ENCODE measurements around the gene SEMA3F.

The SEMA3F gene

GRCh38 chr3:50124800-50125178, 30.3 kb upstream of the SEMA3F start:
- no peaks in the 10 kb centered on the region for H3K36me3 ChIP-seq (ENCODE audit: low read length)
- TF ChIP-seq, protein P1, sequence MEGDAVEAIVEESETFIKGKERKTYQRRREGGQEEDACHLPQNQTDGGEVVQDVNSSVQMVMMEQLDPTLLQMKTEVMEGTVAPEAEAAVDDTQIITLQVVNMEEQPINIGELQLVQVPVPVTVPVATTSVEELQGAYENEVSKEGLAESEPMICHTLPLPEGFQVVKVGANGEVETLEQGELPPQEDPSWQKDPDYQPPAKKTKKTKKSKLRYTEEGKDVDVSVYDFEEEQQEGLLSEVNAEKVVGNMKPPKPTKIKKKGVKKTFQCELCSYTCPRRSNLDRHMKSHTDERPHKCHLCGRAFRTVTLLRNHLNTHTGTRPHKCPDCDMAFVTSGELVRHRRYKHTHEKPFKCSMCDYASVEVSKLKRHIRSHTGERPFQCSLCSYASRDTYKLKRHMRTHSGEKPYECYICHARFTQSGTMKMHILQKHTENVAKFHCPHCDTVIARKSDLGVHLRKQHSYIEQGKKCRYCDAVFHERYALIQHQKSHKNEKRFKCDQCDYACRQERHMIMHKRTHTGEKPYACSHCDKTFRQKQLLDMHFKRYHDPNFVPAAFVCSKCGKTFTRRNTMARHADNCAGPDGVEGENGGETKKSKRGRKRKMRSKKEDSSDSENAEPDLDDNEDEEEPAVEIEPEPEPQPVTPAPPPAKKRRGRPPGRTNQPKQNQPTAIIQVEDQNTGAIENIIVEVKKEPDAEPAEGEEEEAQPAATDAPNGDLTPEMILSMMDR (IDR thresholded peaks at IDR 0.05; ENCODE audit: insufficient read depth, low read length, poor library complexity, severe bottlenecking) = no peak
- no peak for TF ChIP-seq EZH2phosphoT487 (conservative IDR thresholded peaks at IDR 0.05; ENCODE audit: low read length)
- no peak overlapping the region for H3K4me3 ChIP-seq (ENCODE audit: insufficient read depth, low read length, poor library complexity, severe bottlenecking)
- H3K4me2 ChIP-seq (ENCODE audit: low read depth, low read length, poor library complexity, severe bottlenecking) = no peak overlapping the region
- no peaks in the 10 kb centered on the region for H3K79me2 ChIP-seq (ENCODE audit: insufficient read depth, low read length)
- no peaks in the 10 kb centered on the region for H4K20me1 ChIP-seq (ENCODE audit: low read depth, low read length)
- H2AFZ ChIP-seq (ENCODE audit: low read depth, low read length, severe bottlenecking) = no peak overlapping the region
- no peaks in the 10 kb centered on the region for H3K9me3 ChIP-seq (ENCODE audit: insufficient read depth, low read length)
- no peak overlapping the region for H3K27ac ChIP-seq (ENCODE audit: low read depth, low read length)
- H3K9me2 ChIP-seq (replicated peaks; ENCODE audit: insufficient read depth, low read length) = no peaks in the 10 kb centered on the region
- no peak overlapping the region for H3K9ac ChIP-seq (ENCODE audit: low read length)
- no peaks in the 10 kb centered on the region for H3K27me3 ChIP-seq (ENCODE audit: low read length)
- no peaks in the 10 kb centered on the region; the same call in 1 of the 2 replicates for H3F3A ChIP-seq (ENCODE audit: insufficient read depth)

- Histone ChIP-seq H2AFZ (ENCODE audit: low read depth, low read length, severe bottlenecking) (no peak overlapping the region), H3K4me3 (ENCODE audit: insufficient read depth, low read length, poor library complexity, severe bottlenecking) (no peak overlapping the region), H3K9me3 (ENCODE audit: insufficient read depth, low read length) (no peaks in the 10 kb centered on the region), H3K9ac (ENCODE audit: low read length) (no peak overlapping the region), H3K79me2 (ENCODE audit: insufficient read depth, low read length) (no peaks in the 10 kb centered on the region), H3K36me3 (ENCODE audit: low read length) (no peaks in the 10 kb centered on the region), H3K27ac (ENCODE audit: low read depth, low read length) (no peak overlapping the region), H3F3A (ENCODE audit: insufficient read depth) (no peaks in the 10 kb centered on the region), H3K9me2 (replicated peaks; ENCODE audit: insufficient read depth, low read length) (no peaks in the 10 kb centered on the region), H4K20me1 (ENCODE audit: low read depth, low read length) (no peaks in the 10 kb centered on the region), H3K27me3 (ENCODE audit: low read length) (no peaks in the 10 kb centered on the region), H3K4me2 (ENCODE audit: low read depth, low read length, poor library complexity, severe bottlenecking) (no peak overlapping the region)
- no peak for TF ChIP-seq EZH2phosphoT487 (conservative IDR thresholded peaks at IDR 0.05; ENCODE audit: low read length)
- TF ChIP-seq, protein P1 (IDR thresholded peaks at IDR 0.05; ENCODE audit: insufficient read depth, low read length, poor library complexity, severe bottlenecking) = no peak
These were observed 29.4 kb upstream of the SEMA3F start for GRCh38 chr3:50125541-50126286.

DNA sequence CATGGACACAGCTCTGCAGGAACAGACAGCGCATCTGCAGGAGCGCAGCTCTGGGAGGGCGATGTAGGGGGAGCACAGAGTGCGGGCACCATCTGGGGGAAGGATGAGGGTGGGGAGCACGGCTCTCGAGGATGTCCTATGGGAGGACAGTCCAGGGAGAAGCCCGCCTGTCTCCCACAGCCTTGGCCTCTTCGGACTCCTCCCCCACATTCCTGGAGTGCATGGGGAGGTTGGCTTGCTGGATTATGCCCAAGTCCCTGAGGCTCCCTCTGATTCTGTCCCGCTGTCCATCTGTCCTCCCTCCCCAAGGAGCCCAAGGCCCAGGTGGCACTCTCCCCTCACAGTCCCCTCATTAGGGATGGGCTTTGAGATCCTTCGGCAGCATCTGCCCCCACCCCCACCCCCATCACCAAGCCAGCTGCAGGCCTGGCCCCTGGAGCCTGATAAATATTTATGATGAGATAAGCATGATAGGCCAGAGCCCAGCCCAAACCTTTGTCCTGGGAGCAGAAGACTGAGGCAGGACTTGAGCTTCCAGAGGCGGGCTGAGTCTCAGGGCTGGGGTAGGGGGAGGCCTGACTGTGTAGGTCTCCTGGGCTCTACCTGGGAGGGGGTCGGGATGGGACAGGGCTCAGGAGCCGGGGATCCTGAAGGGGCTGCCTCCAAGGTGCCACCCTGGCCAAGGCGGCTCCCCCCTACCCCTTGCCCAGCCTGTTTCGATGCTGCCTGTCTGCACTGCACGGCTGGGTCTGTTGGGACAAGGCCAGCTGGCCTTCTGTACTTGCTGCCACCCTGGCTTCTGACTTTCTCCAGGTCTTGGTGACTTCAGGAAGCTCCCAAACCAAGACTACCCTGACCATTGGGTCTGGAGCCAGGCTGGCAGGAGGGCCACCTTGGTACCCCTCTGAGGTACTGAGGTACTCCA, 28.6 kb upstream of the SEMA3F start:
- H3K4me3 ChIP-seq (ENCODE audit: insufficient read depth, low read length, poor library complexity, severe bottlenecking) = no peak overlapping the region
- H3K79me2 ChIP-seq (ENCODE audit: insufficient read depth, low read length) = no peaks in the 10 kb centered on the region
- H3K9me3 ChIP-seq (ENCODE audit: insufficient read depth, low read length) = no peaks in the 10 kb centered on the region
- no peaks in the 10 kb centered on the region for H3K36me3 ChIP-seq (ENCODE audit: low read length)
- no peak overlapping the region for H3K4me2 ChIP-seq (ENCODE audit: low read depth, low read length, poor library complexity, severe bottlenecking)
- no peak overlapping the region for H3K27ac ChIP-seq (ENCODE audit: low read depth, low read length)
- TF ChIP-seq, protein P1 (IDR thresholded peaks at IDR 0.05; ENCODE audit: insufficient read depth, low read length, poor library complexity, severe bottlenecking) = no peak
- no peak for TF ChIP-seq EZH2phosphoT487 (conservative IDR thresholded peaks at IDR 0.05; ENCODE audit: low read length)
- no peaks in the 10 kb centered on the region for H3K9me2 ChIP-seq (replicated peaks; ENCODE audit: insufficient read depth, low read length)
- no peaks in the 10 kb centered on the region for H4K20me1 ChIP-seq (ENCODE audit: low read depth, low read length)
- no peak overlapping the region for H3K9ac ChIP-seq (ENCODE audit: low read length)
- H3K27me3 ChIP-seq (ENCODE audit: low read length) = no peaks in the 10 kb centered on the region
- no peaks in the 10 kb centered on the region for H3F3A ChIP-seq (ENCODE audit: insufficient read depth)
- H2AFZ ChIP-seq (ENCODE audit: low read depth, low read length, severe bottlenecking) = no peak overlapping the region

All from SU-DHL-6 (cell line).